NCI-H345 treated with DMSO at 0.1 percent for 48 hours (cell line): ENCODE data around the gene STC2.
"Not testable (repeated sequence)": the region's sequence is repeated elsewhere in the genome, so short reads cannot be mapped to it uniquely, and the experiment has no call there.

Source experiments
- DNase-seq: peaks from one replicate; lab custom pipeline; 2025; ENCODE audit not compliant: unreplicated experiment; lab: John Stamatoyannopoulos, UW

Gene STC2, protein sequence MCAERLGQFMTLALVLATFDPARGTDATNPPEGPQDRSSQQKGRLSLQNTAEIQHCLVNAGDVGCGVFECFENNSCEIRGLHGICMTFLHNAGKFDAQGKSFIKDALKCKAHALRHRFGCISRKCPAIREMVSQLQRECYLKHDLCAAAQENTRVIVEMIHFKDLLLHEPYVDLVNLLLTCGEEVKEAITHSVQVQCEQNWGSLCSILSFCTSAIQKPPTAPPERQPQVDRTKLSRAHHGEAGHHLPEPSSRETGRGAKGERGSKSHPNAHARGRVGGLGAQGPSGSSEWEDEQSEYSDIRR

DNA sequence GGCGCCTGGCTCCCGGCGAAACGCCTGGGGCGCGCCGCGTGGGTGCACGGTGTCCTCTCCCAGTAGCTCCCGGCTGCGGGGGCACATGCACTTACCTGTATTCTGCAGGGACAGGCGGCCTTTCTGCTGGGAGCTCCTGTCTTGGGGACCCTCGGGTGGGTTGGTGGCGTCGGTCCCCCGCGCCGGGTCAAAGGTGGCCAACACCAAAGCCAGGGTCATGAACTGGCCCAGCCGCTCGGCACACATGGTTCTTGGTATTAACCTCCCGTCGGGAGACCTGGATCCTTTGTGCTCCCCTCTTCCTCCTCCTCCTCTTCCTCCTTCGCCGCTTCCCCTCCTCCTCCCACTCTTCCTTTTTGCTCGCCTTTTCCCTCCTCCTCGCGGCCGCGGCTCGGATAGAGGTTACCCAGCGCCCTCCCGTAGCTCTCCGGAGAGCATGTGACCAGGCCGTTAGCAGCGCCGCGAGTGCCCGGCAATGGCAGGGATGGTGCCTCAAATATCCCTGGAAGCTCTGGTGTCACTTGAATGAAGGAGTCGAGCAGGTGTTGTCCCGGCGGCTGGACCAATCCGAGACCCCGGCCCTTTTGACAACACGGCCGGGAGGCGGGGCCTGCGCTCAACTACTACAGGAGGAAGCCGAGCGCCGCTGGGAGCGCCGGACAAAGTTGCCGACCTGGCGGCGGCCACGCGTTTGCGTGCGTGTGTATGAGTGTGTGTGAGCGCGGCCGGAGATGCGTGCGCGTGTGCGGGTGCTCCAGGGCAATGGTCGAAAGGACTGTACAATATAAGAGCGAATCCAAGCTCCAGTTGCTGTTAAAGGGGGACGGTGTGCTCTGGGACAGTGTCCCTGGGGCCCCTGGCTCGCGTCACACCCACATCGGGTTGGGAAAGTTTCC is at the start of gene STC2:
STC2 (minus strand) TSS at position 467 of the 896 bp plus-strand sequence; CDS start at position 246, 221 bp downstream.
- peak; percentile 83 for DNase-seq

DNA sequence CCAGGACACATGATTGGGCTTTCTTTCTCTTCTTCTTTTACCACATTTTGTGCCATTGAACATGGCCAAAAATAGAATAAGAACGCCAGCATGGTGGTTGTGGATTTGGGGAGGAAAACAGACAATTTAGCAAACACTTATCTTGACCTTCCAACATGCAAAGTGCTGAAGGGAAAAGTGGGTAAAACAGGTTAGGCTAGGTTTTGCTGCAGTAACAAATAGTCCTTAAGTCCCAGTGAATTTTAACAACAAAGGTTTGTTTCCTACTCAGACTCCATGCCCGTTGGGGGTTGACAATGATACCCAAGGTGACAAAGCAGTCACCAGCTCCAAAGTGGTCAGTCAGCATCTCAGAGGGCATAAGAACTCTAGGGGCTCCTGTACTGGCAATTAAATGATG is 43.2 kb upstream of the STC2 start:
- DNase-seq, result no peak

DNA sequence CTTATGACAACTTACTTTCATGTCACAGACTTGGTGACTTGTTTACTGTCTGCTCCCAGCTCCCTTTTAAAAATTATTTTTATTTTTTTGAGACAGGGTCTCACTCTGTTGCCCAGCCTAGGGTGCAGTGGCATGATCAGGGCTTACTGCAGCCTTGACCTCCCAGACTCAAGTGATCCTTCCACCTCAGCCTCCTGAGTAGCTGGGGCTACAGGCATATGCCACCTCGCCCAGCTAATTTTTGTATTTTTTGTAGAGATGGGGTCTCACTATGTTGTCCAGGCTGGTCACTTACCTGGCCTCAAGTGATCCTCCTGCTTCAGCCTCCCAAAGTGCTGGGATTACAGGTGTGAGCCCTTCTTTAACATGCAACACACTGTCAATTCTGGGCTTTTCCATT is 35.2 kb upstream of the STC2 start:
- not testable (repeated sequence) for DNase-seq

DNA sequence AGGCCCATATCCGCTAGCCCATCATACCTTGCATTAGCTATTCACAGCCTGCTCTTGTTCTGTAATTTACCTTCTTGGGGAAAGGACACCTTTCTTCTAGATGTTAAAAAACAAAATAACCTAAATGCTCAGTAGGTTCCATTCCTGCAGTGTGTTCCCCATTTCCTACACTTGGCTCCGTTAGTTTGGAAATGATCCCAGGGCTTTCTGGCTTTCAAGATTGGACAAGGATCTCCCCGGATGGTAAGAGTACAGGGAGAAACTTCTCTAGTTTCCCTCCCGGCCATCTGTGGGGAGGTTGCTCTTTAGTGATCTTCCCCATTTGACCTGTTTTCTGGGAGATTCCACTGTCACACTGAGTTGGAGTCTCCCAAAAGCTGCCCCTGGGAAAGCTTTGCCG is 27.3 kb upstream of the STC2 start:
- DNase-seq, result no peak

DNA sequence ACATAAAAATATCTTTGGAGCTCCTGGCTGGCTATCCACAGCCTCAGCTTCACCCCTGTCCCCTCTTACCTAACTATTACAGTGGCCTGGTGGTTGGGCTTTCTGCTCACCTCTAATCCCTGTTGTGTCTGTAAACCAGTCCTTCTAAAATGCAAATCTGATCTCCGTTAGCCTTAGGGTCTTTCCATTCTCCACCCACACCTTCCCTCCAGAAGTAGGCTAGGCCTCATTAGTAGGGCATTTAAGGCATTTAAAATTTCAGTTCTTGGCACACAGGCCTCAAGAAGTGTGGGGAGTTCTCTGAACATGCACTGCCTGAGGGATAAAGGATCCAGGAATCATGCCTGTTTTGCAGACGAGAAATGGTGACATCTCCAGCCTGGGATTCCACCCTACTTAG is 26.4 kb upstream of the STC2 start:
- DNase-seq, result no peak

DNA sequence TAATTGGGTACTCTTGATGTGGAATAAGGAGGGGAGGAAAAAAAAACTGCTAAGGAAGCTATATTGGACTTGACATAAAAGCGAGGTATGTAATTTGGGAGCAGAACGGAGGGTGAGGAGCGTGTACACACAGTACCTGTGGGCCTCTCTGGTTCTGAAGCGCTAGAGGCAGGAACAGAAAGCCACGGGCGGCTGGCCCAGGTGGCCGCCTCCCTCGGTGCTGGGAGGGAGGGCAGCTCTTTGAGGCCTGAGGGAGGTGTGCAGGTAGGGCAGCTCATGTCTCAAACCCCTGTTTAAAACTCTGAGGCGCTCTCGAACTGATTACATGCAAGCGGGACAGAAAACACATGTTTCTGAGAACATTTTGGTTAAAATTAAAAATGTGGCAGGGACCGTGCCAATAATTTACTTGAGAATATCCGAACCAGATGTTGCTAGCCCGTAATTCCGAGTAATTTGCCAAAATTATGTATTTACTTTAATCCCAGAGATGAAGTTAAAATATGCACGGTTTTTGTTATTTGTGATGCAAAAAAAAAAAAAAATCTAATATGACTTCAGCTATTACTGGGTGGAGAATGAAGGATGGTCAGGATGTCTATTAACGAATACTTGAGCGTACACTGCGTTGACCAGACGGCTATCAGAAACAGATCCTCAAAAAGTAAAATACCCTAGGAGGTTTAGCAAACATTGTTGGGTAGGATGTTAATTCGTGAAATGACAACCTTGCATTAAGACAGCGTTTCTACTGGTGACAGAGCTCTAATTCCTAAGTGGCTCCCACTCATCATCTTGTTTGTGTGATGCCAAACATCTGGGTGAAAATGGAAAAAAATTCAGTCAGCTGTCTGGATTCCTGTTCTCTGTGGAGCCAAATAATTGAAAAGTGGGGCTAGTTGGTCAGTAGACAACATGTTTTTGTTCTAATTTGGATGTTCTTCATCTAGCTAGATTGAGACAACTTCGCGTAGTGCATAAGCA is 24.4 kb upstream of the STC2 start:
- no peak for DNase-seq

DNA sequence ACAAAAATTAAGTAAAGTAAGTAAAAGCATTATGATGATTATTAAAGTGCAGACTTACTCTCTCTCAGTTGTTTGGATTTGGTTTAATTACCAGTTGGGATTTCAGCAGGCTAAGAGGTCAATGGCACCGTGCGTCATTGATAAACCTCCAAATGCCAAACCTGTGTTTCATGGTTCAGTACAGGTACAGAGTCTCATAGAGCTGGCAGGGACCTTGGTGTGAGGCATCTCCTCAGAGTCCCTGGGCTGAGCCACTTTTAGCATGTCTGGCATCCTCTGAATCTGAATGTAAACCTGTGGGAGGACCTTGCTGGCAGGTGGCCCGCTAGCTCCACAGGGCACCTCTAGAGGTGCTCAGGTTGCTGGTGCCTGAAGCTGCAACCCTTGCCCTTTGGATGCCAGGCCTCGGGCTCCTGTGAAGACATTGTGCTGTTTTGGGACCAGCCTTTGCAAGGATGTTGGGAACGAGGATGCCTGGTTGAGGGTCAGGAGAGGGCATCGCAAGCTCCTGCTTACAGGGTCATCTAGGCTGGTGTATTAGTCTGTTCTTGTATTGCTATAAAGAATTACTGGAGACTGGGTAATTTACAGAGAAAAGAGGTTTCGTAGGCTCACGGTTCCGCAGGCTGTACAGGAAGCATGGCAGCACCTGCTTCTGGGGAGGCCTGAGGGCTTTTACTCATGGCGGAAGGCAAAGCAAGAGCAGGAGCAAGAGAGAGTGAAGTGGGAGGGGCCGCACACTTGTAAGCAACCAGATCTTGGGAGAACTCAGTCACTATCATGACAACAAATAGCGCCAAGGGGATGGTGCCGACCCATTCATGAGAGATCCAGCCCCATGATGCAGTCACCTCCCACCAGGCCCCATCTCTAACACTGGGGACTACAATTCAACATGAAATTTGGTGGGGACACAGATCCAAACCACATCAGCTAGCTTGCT is 14.9 kb upstream of the STC2 start:
- DNase-seq, result no peak

DNA sequence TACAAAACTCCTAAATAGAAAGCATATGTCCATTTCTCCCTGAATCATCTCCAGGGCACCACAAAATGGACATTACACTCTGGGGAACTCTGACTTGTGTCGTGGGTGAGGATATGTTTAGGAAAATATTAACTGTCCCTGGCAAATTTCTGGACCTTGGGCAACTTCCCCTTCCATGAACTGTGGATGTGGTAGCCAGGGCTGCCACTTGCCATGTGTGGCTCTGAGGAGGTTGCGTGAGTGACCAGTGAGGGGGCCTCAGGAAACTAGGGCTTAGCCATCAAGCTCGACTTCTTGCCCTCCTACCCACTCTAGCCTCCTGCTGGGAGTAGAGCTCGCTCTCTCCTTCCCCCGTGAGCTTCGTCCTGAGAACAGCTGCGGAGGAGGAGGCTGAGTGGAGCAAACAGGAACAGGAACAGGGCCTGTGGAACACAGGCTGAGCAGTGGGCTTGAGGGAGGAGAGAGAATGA is 13.8 kb upstream of the STC2 start:
- DNase-seq, result no peak

DNA sequence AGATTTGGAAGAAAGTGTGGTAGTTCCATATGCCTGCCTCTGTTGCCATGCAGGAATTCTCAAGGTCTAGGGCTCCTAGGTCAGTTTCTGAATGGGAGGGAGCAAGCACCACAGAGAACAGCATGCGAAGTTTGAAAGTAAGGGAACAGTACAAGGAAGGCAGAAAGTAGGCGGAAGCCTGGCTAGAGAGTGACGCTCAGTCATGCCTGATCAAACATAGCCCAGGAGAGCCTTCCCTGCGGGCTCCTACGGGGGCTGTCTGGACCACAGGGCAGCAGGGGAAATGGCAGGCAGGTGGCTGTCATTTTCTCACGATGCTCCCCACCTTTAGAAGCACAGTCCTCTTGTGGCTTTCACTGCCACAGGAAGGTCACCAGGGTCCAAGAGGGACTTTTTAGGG is 12.8 kb upstream of the STC2 start:
- DNase-seq, result no peak

DNA sequence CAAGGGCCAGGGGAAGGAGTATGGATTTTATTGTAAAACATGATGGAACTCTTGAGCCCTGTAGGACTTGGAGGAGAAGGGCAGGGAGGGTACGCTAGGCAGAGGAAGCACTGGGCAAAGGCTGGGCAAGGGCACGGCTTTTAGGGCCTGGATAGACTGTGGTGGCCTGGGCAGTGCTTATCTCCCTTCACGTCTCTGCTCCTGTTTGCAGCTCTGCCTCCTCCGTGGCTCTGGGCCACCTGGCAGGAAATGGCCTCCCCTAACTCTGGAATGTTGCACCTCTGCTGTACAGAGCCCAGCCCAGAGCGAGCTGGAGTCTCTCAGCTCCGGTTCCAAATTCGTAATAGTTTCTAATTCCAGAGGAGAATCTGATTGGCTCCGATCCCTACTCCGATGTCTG is 12.2 kb upstream of the STC2 start:
- no peak for DNase-seq

DNA sequence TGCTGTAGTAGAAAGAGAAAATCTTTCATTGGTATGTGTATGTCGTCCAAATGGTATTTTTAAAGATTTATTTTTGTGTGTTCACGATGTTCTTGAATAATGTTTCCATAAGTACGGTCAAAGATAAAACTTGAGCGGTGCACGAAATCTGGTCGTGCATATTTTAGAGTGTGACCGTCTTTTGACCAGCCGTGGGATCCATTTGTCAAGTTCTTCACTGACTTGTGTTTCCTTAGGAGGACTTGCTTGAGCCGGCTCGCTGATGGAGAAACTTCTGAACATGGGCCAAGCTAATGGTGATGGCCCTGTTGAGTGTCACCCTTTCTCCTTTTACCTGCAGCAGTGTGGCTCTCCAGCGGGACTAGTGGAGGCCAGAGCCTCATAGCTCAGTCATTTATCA is 11.1 kb upstream of the STC2 start:
- no peak for DNase-seq

DNA sequence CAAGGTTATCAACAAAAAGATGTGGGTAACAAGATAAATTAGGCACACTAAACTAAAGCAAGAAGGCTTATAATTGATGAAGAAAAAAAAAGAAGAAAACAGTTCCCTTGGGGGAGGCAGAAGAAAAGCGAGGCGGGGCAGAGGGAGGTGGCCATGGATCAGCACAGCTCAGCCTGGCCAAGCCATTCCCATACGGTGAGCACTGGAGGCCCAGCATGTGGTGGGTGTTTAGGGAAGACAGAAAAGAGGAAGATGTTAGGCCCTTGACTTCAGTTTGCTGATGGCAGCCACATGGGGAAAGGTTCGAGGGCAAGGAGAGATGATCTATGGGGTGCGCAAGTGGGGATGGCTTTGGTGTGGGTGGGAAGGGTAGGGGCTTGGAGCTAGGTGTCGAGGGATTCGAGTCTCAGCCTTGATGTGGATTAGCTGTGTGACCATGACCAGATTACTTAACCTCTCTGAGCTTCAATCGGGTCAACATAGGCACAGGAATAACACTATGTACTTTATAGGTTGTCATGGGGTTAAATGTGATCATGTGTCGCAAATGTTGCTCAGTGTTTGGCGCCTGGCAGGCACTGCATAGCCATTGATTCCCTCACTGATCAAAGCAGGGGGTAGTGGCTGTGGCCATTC is 10.3 kb upstream of the STC2 start:
- no peak for DNase-seq

DNA sequence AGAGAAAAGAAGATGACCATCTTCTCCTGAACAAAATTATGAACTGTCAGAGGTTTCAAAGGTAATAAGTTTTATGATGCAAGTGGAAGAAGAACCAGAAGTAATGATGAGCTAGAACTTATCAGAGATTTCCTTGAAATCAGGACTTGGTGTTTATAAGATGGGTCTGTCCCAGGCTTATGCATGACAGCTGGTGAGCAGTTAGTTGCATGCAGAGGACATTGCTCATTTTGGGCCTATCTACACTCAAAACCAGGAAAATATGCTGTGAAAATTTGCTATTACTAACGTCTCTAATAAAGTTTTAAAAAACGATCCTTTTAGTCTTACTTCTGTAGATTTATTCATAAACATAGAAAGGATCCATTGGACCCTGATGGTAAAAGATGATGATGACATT is 6.6 kb upstream of the STC2 start:
- DNase-seq, result no peak

DNA sequence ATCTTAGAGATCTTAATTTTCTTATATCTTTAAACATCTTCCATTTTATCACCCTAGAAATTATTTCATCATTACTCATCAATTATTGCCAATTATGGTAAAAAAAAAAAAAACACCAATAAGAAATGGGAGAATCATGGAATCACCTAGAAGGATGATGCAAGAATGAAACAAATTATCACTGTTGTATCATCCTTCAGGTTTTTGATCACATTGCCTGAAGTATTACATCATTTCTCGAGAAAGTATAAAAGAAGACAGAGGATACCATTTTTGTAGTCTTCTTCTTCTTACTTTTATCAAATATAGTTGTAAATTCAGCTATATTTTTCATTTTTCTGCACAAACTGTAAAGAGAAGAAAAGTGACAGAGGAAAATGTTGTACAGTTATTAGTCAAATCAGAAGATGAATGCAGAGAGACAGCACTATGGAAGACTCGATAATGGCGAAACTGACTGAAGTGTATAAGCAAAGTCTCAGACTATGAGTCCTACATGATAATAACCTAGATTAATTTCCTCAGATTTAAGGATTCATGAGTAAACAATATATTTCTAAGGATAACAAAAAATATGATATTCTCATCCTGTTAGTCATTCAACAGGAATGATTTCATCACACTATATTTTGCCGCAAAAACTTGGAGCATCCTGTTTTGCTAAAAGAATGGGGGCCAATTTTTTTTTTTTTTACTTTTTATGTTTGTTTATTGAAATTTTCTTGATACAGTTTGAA is 5.9 kb upstream of the STC2 start:
- no peak for DNase-seq

DNA sequence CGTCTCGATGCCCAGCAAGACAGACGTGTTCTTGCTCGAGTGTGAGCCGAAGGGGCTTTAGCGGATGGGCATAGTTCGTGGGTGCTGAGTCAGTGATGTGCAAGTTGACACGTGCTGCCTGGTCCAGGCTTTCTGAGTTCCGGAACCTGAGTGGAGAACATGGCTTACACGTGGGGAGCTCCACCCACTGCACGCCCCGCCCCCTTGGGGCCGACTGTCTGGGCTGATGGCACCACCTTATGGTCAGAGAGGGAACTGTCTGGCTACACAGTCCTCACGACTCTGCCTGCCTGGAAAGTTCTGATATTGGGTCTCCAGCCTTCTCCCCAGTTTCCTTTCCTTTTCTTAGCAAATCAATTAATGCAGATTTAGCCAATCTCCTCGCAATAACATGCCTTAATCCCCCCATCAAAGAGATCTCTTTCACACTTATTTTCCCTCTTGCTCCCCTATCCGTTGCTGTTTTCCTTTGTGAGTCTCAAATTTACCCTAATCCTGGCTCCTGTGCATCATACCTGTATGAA is 3.8 kb upstream of the STC2 start:
- peak; percentile 63 for DNase-seq

DNA sequence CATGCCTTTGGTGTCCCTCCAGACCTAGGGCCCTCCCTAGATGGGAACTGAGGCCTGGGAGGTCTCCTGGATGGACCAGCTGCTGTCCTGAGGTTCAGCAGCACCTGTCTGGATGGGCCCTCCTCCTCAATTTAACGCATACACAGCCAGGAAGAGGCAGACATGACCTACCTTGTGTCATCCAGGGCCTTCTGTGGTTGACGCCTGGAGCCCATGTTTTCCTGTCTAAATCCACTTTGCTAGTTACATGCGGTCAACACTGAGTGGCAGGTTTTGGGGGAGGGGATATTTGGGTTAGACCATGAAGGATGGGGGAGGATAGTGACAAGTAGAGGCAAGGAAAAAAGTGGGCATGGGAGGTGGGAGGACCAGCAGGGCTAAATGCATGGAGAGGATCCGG is 3.1 kb upstream of the STC2 start:
- no peak for DNase-seq

DNA sequence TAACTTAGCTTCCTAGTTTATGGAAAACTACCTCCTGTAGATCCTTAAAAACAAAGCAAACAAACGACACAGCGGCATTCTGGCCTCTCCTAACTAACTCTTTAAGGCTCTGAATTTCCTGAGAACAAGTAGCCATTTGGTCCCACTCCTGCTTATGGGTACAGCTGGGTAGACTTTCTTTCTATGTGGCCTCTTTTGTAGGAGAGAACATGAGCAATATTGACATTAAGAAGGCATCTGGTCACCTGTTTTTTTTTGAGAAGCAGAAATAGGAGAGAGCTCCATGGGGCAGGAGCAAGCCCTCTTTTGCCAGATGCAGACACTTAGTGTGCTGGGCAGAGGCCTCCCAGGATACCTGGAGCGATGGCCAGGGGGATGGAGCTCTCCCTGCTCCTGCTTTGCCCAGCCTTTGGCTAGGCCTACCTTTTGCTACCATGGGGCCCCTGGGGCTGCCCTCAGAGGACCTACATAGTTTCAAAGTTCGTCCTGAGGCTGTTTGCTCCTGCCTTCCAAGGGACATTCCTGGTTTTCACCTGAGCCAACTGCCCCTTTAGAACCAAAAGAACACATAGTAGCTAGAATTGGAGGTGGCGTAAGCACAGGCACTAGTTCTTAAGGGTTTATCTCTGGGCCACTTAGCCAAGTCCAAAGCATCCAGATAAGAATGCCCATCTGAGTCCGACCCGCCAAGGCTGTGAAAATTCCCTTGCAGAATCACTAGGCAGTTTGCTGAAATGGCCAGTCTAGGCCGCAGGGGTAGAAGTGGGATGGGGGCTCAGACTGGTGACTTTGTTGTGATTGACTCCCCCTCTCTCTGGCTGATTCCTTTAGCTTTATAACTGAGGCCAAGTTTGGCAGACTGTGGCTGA is 2.4 kb upstream of the STC2 start:
- DNase-seq, result no peak
